ENCODE measurements around the gene TANGO2. TPM values are rescaled to one million over a fixed set of nuclear protein-coding genes. Genes with fewer than 3 reads are reported as not detected.

The TANGO2 gene, protein sequence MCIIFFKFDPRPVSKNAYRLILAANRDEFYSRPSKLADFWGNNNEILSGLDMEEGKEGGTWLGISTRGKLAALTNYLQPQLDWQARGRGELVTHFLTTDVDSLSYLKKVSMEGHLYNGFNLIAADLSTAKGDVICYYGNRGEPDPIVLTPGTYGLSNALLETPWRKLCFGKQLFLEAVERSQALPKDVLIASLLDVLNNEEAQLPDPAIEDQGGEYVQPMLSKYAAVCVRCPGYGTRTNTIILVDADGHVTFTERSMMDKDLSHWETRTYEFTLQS
- 15.5 TPM for total RNA-seq

DNA sequence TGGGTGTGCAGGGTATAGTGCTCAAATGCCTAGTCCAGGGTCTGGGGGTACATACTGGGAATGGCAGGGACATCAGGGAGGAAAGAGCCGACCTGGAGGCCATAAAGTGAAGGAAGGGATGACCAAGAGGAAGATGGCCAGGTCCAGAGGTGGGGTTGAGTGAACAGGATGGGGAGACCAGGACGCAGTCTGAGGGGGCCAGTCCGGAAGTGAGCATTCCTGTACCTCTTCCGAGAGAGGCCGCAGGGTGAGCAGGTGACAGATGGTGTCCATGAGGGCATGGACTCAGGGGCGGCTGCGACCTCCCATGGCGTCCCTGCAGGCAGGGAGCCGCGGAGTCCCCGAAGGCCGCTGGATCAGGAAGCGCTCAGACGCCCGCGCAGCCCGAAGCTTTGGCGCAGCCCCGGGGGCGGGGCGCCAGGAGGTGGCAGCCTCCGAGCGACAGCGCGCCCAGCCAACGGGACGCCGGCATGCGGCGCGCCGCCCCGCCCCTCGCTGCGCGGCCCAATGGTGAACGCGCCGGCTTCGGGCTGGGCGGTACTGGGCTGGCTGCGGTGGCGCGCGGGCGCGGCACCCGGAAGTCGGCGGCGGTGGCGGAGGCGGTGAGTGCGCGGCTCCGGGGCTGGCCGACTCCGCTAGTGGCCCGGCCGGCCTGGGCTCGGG, at the start of gene TANGO2:
Gene TANGO2 (plus strand): TSS at position 578 of the 663 bp plus-strand sequence. CDS start 15,689 bp downstream, outside the sequence.
- peak; percentile 87 for DNase-seq

GRCh38 chr22:19971276-19972124, 49.4 kb upstream of the TANGO2 start:
- no peak for DNase-seq

DNA sequence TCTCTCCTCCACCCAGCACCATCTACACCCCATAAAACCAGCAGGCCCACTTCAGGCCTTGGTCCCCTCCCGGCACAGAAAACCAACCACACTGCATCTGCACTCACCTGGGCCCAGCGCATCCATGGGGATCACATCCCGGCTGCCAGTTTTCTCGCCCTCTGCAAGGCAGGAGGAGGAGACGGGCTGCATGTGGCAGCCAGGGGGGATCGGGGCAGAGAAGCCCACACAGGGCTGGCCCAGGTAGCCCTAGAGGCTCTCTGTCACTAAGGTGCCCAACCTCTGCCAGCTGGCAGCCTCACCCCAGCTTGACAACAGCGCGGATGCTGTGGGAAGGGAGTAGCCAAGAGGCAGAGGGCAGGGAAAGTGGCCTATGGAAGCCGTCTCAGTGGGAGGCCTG, 48.7 kb upstream of the TANGO2 start:
- no peak for DNase-seq

DNA sequence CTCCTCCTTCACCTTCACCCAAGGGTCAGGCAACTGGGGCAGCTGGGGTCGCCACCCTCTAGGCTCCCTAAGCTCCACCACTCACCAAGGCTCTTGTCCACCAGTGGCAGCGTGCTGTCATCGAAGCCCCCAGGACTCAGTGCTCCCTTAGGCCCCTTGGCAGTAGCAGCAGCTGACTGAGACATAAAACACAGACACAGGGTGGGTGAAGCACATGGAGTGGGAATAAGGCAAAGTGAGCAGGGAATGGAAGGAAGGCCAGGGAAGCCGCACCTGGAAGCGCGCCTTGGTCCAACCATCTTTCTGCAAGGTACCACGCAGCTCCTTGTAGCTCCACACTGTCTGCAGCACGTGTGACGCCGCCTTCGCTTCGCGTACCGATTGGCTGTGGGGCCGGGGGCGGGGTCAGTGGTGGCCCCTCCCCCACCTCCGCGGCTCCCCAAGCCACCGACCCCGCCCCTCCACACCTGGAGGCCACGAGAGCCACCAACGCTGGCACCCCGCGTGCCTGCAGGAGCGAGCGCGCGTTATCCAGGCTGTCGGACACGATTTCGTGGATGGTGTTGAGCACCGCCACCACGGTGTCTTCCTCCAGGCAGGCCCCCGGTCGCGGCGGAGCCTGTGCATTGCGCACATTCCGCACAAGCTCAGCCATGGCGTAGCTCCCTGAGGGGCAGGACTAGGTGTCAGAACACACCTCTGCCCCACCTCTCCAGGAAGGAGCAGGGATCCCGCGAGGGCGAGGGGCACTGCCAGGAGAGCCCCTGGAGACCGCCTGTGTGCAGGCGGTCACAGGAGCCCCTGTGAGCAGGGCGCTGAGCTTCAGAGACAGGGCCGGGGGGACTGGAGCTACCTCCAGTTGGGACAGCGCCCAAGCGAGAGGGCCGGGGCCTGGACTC, 48.0 kb upstream of the TANGO2 start:
- no peak for DNase-seq

DNA sequence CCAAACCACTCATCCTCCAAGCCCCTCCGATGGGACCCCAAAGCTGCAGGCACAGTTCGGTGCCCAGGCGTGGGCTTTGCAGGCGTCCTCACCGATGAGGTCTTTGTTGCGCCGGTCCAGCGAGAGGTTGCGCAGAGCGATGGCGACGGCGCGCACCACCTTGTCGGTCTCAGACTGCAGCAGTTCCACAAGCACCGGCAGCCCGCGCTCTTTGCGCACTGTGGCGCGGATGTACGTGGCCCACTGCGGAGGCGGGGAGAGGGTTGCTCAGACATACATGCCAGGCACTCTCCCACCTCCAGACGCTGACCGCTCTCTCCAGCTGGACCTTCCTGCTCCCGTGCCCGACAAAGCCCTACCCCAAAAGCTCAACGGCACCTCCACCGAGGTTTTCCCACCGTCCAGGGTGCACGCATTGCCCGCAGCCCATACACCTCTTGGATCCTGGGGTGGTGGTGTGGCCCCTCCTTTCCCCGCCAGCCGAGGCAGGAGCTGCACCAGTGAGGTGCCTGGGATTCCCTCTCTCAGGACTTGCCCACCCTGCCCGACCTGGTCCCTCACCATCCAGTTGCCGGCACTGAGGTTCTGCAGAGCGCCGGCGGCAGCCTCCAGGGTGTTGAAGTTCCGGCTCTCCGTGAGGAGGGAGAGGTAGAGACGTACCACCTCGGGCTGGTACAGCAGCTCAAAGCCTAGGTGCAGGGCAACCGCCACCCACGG, 47.2 kb upstream of the TANGO2 start:
- no peak for DNase-seq

- DNase-seq, result no peak
Measured at GRCh38 chr22:19974268-19974861, 46.5 kb upstream of the TANGO2 start.

DNA sequence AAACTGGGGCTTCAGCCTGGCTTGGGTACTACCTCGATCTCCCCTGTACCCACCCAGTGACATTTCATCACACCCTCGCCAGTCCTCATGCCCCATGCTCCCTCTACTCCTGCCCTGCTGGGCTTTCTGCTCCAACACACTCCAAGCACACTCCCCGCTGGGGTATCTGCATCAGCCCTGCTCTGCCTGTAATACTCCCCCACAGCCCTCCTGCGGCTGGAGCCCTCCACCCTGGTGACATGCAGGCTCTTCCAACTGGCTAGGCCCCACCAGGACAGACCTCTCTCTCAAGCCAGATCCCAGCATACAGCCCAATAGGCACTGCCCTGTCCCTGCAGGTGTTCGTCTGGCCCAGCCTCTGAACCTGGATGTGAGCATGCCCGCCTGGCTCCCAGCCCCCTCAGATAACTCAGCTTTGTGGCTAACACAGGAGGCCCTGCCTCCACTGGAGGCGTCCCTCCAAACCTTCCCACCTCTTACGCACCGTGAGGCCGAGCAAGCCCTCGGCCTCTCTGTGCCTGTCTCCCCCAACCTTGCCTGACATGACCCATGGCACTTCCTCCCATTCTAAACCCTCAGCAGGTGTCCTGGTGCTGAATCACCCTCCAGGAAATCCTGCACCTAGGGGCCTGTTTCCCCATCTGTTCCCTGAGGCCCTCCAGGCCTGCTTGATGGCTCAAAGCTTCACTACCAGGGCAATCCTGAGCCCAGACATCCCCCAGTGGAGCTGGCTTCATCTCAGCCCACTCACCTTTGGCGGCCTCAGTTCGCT, 45.8 kb upstream of the TANGO2 start:
- DNase-seq, result no peak

DNA sequence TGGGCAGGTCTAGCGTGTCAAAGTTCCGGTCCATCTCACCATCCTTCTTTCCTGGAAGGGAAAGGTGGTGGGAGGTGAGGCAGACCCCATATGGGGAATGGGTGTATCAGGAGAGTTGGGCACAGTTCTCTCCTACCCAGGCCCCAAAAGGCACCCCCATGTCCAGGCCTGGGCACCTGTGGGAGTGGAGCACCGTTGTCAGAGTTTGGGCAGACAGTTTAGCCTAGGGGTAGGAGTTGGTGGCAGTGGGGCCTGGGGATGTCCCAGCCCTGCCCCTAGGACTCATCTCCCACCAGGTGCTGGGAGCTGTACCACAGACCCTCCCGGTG, 45.2 kb upstream of the TANGO2 start:
- no peak for DNase-seq

DNA sequence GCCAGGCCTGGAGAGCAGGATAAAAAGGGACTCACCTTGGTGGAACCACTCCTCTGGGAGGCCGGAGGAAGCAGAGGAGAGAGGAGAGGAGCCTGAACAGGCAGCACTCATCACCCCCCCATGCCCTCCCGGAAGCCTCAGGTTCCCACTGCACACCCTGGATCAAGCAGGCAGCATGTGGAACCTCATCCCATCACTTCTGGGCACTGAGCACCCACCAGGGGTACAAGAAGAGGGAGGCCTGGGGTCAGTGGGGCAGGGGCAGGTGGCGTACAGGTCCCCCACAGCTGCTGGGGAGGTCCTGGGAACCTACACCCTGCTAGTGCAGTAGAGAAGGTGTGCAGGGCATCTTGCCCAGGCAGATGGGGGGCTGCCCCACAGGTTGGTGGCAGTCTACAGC, 44.2 kb upstream of the TANGO2 start:
- DNase-seq, result no peak

DNA sequence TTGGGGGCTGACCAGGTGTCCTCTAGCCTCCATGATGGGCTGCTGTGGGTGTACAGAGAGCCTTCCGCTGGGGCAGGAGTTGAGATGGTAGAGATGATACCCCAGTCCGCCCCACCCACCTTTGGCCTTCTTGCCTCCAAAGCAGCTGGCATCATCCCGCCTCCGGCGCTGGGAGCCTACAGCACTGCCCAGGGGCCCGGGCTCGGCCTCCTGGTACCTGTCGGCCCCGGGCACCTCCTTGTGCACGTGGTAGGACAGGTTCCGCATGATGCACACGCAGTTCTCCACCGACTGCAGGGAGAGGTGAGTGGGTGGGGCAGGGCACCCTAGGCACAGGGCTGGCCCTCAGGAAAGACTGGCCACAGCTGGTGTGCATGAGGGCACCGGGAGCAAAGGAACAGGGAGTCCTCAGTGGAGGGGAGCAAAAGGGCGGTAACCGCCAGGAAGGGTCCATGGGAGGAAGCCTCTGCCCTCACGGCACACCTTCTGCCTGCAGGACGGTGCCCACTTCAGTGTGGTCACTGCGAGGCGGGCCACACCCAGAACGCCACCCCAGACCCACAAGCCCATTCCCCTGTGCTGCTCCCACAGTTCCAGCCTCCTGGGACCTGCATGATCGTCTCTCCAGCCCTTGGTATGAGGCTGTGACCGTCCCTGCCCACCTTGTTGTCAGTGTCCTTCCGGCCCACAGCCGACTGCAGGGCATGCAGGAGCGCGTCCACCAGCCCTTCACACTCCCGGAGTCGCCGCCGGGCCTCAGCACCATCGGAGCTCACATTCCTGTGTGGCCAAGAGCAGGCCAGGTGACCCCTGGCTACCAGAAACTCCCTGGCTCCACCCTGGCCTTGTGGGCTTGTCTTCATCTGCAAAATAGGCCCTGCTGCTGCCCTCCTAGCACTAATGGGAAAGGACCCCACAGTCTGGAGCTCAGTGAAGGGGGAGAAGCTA, 43.3 kb upstream of the TANGO2 start:
- DNase-seq, result no peak

GRCh38 chr22:19978748-19979147, 42.2 kb upstream of the TANGO2 start:
- no peak for DNase-seq

GRCh38 chr22:19979712-19980493, 41.0 kb upstream of the TANGO2 start:
- DNase-seq, result no peak

DNA sequence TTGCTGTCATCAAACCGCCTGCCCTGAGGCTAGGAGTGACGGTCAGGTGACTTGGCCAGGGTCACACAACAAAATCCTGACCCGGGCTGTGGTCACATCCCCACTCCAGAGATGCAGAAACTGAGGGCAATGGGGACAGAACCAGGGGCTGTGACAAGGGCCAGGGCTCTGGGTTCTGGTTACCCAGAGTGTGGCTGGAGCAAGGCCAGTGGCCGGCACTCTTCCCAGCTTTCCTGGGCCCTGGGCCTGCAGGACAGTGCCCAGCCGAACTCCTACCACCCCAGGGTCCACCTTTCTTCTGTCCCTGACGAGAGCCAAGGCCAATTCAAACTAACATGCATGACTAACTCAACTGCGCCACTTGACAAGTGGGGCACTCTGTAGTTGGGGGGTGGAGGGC, 40.1 kb upstream of the TANGO2 start:
- DNase-seq, result no peak

- no peak for DNase-seq
Measured at GRCh38 chr22:19981171-19981960, 39.5 kb upstream of the TANGO2 start.

DNA sequence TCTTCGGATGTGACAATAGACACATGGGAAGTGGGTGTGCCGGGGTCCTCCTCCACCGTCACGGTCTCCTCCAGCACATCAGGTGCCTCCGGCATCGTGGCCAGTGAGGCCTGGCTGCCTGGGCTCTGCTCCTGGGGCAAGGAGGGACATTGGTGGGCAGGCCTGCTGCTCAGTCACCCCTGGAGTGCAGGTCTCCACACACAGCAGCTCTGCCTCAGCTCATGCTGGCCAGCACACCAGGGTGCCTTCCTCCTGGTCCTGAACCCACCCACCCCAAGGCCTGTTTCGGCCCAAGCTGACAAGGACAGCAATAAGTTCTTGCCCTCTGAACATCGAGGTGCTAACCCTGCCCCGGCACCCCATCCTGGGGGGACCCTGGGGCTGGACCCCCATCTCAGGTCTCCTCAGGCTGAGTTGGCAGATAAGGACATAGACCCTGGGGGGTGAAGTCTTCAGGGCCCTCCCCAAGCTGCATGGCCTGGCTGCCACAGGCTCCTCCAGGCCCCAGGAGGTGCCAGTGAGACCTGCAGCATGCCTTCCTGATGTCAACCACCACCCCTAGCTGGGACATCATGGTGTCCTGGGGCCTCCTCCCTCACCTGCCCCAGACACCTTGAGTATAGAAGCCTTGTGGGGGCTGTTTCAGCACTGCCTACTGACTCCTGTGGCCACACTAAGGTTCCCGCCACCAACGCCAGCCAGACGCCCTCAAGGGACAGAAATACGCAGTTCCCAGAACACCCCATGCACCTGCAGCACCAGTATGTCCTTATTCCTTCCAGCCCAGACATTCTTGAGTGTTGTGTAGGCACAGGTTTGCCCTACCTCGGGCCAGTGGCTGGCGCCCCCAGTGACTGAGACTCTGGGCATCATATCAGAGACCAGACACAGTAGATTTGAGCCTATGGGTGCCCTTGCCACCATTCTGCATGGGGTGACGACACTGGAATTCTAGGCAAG, 38.7 kb upstream of the TANGO2 start:
- no peak for DNase-seq

GRCh38 chr22:19982991-19983578, 37.8 kb upstream of the TANGO2 start:
- DNase-seq, result no peak
